CD14-positive monocyte (primary cell): Measurements from ENCODE around the gene HOXC13. TPM values are rescaled to one million over a fixed set of nuclear protein-coding genes. Genes with fewer than 3 reads are reported as not detected.

Source experiments
- DNase-seq, 3 donors: peaks; one replicate each; pipeline ENCODE4 v3.0.0-alpha.2; 2011 to 2022
- H2AFZ ChIP-seq: 2 replicates; pipeline ENCODE4 v1.6.0; 2012; ENCODE audit warnings: mild to moderate bottlenecking, low read depth, low read length, inconsistent platforms; ENCODE audit not compliant: insufficient read depth, poor library complexity, severe bottlenecking
- H3K27ac ChIP-seq, 2 donors: 1 replicate in 1 of 2; 2 replicates in 1 of 2; pipeline ENCODE4 v1.5.1; 2012 to 2013; ENCODE audit warnings: low read length in 2 of 2, control low read depth in 1 of 2, inconsistent platforms in 1 of 2, low read depth in 1 of 2, mild to moderate bottlenecking in 1 of 2
- H3K27me3 ChIP-seq, 2 donors: one replicate each; pipeline versions ENCODE4 v1.6.0 to v1.6.1; 2011 to 2013; ENCODE audit warnings: low read length in 2 of 2; ENCODE audit not compliant: control insufficient read depth in 2 of 2, insufficient read depth in 2 of 2
- H3K36me3 ChIP-seq, 2 donors: replicated peaks in 1 of 2; 1 replicate in 1 of 2; 2 replicates in 1 of 2; pipeline versions ENCODE4 v1.5.1 to v1.6.1; 2012 to 2013; ENCODE audit warnings: low read length in 2 of 2, control low read depth in 1 of 2, inconsistent platforms in 1 of 2, mild to moderate bottlenecking in 1 of 2; ENCODE audit not compliant: insufficient read depth in 2 of 2, control insufficient read depth in 1 of 2
- H3K4me1 ChIP-seq, 2 donors: 1 replicate in 1 of 2; 2 replicates in 1 of 2; pipeline versions ENCODE4 v1.5.1 to v1.6.1; 2012 to 2013; ENCODE audit warnings: low read length in 2 of 2, control low read depth in 1 of 2, inconsistent platforms in 1 of 2, mild to moderate bottlenecking in 1 of 2, moderate library complexity in 1 of 2; ENCODE audit not compliant: insufficient read depth in 2 of 2, control insufficient read depth in 1 of 2
- H3K4me2 ChIP-seq: replicated peaks from 2 replicates; pipeline ENCODE3; 2012; ENCODE audit warnings: low read length, moderate library complexity, mild to moderate bottlenecking; ENCODE audit not compliant: poor library complexity, severe bottlenecking; ENCODE audit errors: extremely low read depth
- H3K4me3 ChIP-seq, 3 experiments: fragments of 200-600 bp in 1 of 3; sonication (generic) in 1 of 3; replicated peaks in 1 of 3; 1 replicate in 2 of 3; 2 replicates in 1 of 3; pipeline ENCODE4 v1.5.1; 2011 to 2013; ENCODE audit warnings: low read length in 3 of 3, mild to moderate bottlenecking in 3 of 3, control low read depth in 2 of 3, low read depth in 2 of 3, inconsistent platforms in 1 of 3, moderate library complexity in 1 of 3
- H3K79me2 ChIP-seq: 2 replicates; pipeline ENCODE4 v1.6.0; 2012; ENCODE audit warnings: mild to moderate bottlenecking, control low read depth, inconsistent platforms, low read length, moderate library complexity; ENCODE audit not compliant: insufficient read depth
- H3K9ac ChIP-seq: 2 replicates; pipeline ENCODE4 v1.6.0; 2017; ENCODE audit warnings: low read length, mild to moderate bottlenecking; ENCODE audit not compliant: insufficient read depth, poor library complexity, severe bottlenecking
- H3K9me3 ChIP-seq, 2 donors: replicated peaks in 1 of 2; 1 replicate in 1 of 2; 2 replicates in 1 of 2; pipeline versions ENCODE4 v1.5.1 to v1.6.1; 2012 to 2013; ENCODE audit warnings: low read length in 2 of 2, control low read depth in 1 of 2; ENCODE audit not compliant: control insufficient read depth in 1 of 2, insufficient read depth in 1 of 2
- H4K20me1 ChIP-seq: 2 replicates; pipeline ENCODE4 v1.6.0; 2012; ENCODE audit warnings: mild to moderate bottlenecking, low read length, control low read depth, moderate library complexity; ENCODE audit not compliant: insufficient read depth
- H3K27ac Mint-ChIP-seq, 7 donors: one replicate each; pipeline ENCODE4 v1.8.0; 2020; ENCODE audit warnings: mild to moderate bottlenecking in 7 of 7, mixed read lengths in 7 of 7, moderate library complexity in 6 of 7, inconsistent platforms in 2 of 7
- H3K27me3 Mint-ChIP-seq, 3 donors: one replicate each; pipeline ENCODE4 v1.8.0; 2021 to 2022; ENCODE audit warnings: low read depth in 3 of 3, mild to moderate bottlenecking in 3 of 3, mixed read lengths in 3 of 3, moderate library complexity in 3 of 3, inconsistent platforms in 1 of 3
- H3K36me3 Mint-ChIP-seq, 2 donors: one replicate each; pipeline ENCODE4 v1.8.0; 2020; ENCODE audit warnings: mixed read lengths in 2 of 2, inconsistent platforms in 1 of 2, mild to moderate bottlenecking in 1 of 2
- H3K4me1 Mint-ChIP-seq: one replicate; pipeline ENCODE4 v1.8.0; 2020; ENCODE audit warnings: mild to moderate bottlenecking, mixed read lengths
- H3K4me3 Mint-ChIP-seq, 2 donors: one replicate each; pipeline ENCODE4 v1.8.0; 2020; ENCODE audit warnings: mild to moderate bottlenecking in 2 of 2, mixed read lengths in 2 of 2, moderate library complexity in 1 of 2
- H3K9me3 Mint-ChIP-seq, 7 donors: one replicate each; pipeline ENCODE4 v1.8.0; 2020 to 2022; ENCODE audit warnings: mixed read lengths in 7 of 7, mild to moderate bottlenecking in 6 of 7, moderate library complexity in 6 of 7, inconsistent platforms in 2 of 7
- CTCF ChIP-seq: fragments of 200-600 bp; IDR thresholded peaks from one replicate; pipeline ENCODE4 v1.8.0; 2022; ENCODE audit warnings: antibody characterized with exemption, mild to moderate bottlenecking
- WGBS: methylation state at CpG from one replicate; pipeline ENCODE4 v1.1.5; 2013; ENCODE audit warnings: missing lambda C conversion rate; ENCODE audit not compliant: insufficient coverage; 5-methylcytosine and 5-hydroxymethylcytosine counted together
- intact Hi-C, 2 donors: fragments of 100-400 bp; cut with micrococcal nuclease; formaldehyde crosslinking; loops; one replicate each; pipeline versions ENCODE4 v1.15.0 to v1.15.1; 2023
- polyA plus RNA-seq, 3 donors: library from polyadenylated mRNA; depleted of rRNA in 1 of 3; unstranded in 2 of 3; stranded (reverse) in 1 of 3; fragments of 300-500 nt in 2 of 3; fragments of >200 nt in 1 of 3; fragmentation: Illumina TruSeq in 2 of 3; gene quantifications; 1 replicate in 2 of 3; 2 replicates in 1 of 3; pipeline ENCODE4 v1.2.3, GENCODE V29; 2012 to 2021

HOXC13 gene
- polyA plus RNA-seq, 3 donors: not detected

- intact Hi-C loops: loop anchor here in 1 of 2 donors (10.0 kb wide), 1 partner anchor 63 kb away; the partner anchor contains the start of gene HOXC5
- Mint-ChIP-seq H3K27me3 (peaks cover 97 to 100% (median 99%) of the 10 kb centered on the region in 3 donors), H3K9me3 (peaks cover 6 to 70% (median 47%) of the 10 kb centered on the region in 7 donors), H3K27ac (no peak overlapping the region), H3K4me3 (peak overlapping the region in 1 of 2 donors; percentile 76), H3K36me3 (peaks cover 7 to 26% of the 10 kb centered on the region in 2 donors), H3K4me1 (peaks cover 30% of the 10 kb centered on the region)
- Histone ChIP-seq H3K4me2 (no peak overlapping the region), H3K9ac (no peak overlapping the region), H3K4me1 (peaks cover 10 to 23% of the 10 kb centered on the region in 2 donors), H3K9me3 (peaks cover 22 to 83% of the 10 kb centered on the region in 2 donors), H2AFZ (no peak overlapping the region), H3K79me2 (no peaks in the 10 kb centered on the region), H3K36me3 (no peaks in the 10 kb centered on the region), H3K27me3 (peaks cover 100% of the 10 kb centered on the region in 2 donors), H3K4me3 (no peak overlapping the region), H4K20me1 (no peaks in the 10 kb centered on the region), H3K27ac (no peak overlapping the region)
- no peak for DNase-seq
- 33% methylated on average over 2 of the region's 2 CpGs for WGBS
- TF ChIP-seq CTCF: no peak
Observed at GRCh38 chr12:53971686-53972085, 33.1 kb downstream of the HOXC13 start.

- Mint-ChIP-seq H3K4me1 (peaks cover 29% of the 10 kb centered on the region), H3K9me3 (peaks cover 6 to 72% (median 44%) of the 10 kb centered on the region in 7 donors), H3K27ac (no peak overlapping the region), H3K4me3 (peak overlapping the region in 1 of 2 donors; percentile 76), H3K36me3 (peaks cover 7 to 27% of the 10 kb centered on the region in 2 donors), H3K27me3 (peaks cover 97 to 100% (median 99%) of the 10 kb centered on the region in 3 donors)
- Histone ChIP-seq H3K9me3 (peaks cover 20 to 82% of the 10 kb centered on the region in 2 donors), H3K4me2 (no peak overlapping the region), H3K79me2 (no peaks in the 10 kb centered on the region), H3K36me3 (no peaks in the 10 kb centered on the region), H3K27ac (no peak overlapping the region), H3K4me3 (no peak overlapping the region), H3K27me3 (peaks cover 100% of the 10 kb centered on the region in 2 donors), H3K4me1 (peaks cover 10 to 23% of the 10 kb centered on the region in 2 donors), H2AFZ (no peak overlapping the region), H4K20me1 (no peaks in the 10 kb centered on the region), H3K9ac (no peak overlapping the region)
- intact Hi-C loops: loop anchor here in 1 of 2 donors (10.0 kb wide), 1 partner anchor 63 kb away; the partner anchor contains the start of gene HOXC5
- WGBS: 32% methylated on average over 6 of the region's 9 CpGs
- no peak for DNase-seq
- no peak for TF ChIP-seq CTCF
Observed at GRCh38 chr12:53972152-53972702, 33.6 kb downstream of the HOXC13 start.
